Prostate gland (tissue), 2 donors: ENCODE results near the gene SH3RF2.

Experiments used
- CTCF ChIP-seq, 4 experiments: fragments of 200-600 bp in 2 of 4; fragments of 450-650 bp in 2 of 4; sonication (generic) in 2 of 4; IDR thresholded peaks; 1 replicate in 3 of 4; 2 replicates in 1 of 4; pipeline ENCODE4 v1.5.1; 2016 to 2019; ENCODE audit warnings: antibody characterized with exemption in 4 of 4, mild to moderate bottlenecking in 2 of 4, moderate library complexity in 2 of 4
- POLR2A ChIP-seq: fragments of 450-650 bp; IDR thresholded peaks from one replicate; pipeline ENCODE4 v1.6.1; 2016; ENCODE audit warnings: antibody characterized with exemption, mild to moderate bottlenecking

GRCh38 chr5:145941448-145942130, 5.2 kb downstream of the SH3RF2 start:
- TF ChIP-seq CTCF (IDR thresholded peaks at IDR 0.05) (no peak), POLR2A (no peak)
